PC-3 (cell line): ENCODE results near the gene HYAL2.

Experiments
- CTCF ChIP-seq: fragments of 300-600 bp; sonication (generic); conservative IDR thresholded peaks from 2 replicates; pipeline ENCODE4 v1.5.1; 2017; ENCODE audit warnings: antibody characterized with exemption, low read depth, mild to moderate bottlenecking, low read length
- EZH2phosphoT487 ChIP-seq: fragments of 300-600 bp; sonication (generic); IDR thresholded peaks from 2 replicates; pipeline ENCODE4 v1.6.1; 2018; ENCODE audit warnings: mild to moderate bottlenecking, antibody characterized with exemption, low read length, borderline replicate concordance

DNA sequence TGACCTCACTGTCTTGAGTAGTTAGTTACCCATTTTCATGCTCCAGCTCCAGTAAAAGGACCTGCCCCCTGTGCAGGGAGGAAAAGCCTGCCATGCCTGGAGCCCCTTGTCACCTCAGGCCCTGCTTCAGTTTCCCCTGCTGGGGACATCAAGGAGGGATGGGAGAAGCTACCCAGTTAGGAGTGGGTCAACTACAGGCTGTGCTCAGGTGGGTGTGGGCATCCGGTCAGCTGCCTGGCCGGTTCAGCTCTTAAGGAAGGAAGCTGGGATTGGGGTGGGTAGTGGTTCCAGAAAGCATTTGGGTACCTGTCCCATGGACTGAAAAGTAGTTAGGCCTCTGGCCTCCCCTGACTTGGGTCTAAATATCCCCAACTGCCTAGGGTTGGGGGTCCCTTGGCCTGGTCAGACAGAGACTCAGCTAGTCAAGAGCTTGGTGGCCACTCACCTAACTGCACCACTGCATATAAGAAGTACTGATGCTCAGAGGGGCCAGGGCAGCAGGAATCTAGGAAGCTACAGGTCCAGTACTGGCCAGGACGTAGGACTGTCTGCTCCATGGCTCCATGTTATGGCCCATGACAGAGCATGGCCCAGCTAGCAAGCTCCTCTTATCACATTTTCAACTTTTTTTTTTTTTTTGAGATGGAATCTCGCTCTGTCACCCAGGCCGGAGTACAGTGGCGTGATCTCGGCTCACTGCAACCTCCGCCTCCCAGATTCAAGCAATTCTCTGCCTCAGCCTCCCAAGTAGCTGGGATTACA lies 43.1 kb downstream of the HYAL2 start:
- TF ChIP-seq CTCF (no peak), EZH2phosphoT487 (no peak)
